Stimulated activated CD8-positive, alpha-beta memory T cell treated with anti-CD3 and anti-CD28 coated beads, Interleukin-15, amount 100 ng/mL, for 24 hours (primary cell): ENCODE measurements around the gene GPC5.
"Not testable (repeated sequence)": the region's sequence is repeated elsewhere in the genome, so short reads cannot be mapped to it uniquely, and the experiment has no call there.

Experiments
- DNase-seq: peaks from one replicate; pipeline ENCODE4 v3.0.0-alpha.2; 2020; ENCODE audit warnings: low read depth

Gene GPC5

DNA sequence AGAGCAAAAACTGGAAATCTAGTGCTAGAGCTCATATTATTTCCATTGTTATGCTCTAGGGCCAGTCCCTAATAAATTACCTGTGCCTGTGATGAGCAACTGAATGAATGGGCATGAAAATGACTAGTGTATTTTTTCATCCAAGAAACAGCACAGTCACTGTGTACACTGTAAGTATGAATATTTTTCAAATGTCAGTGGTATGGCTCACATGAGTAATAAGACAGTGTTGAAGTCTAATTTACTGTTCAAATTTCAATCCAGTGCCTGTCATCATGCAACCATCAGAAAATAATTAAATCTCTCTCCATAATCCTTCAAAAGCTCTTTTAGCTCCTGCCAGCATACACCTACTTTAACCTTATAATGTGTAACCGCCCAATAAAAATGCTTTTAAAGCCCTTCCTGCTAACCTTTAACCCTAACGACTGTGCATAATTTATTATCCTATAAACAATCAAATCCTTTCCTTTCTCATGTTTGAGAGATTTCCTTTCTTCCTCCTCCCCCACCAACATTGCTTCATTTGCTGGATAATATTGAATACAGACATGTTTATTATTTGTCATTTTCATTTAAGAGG, 378.3 kb downstream of the GPC5 start:
- no peak for DNase-seq

- no peak for DNase-seq
Observed at GRCh38 chr13:91778123-91778522, 379.7 kb downstream of the GPC5 start.

DNA sequence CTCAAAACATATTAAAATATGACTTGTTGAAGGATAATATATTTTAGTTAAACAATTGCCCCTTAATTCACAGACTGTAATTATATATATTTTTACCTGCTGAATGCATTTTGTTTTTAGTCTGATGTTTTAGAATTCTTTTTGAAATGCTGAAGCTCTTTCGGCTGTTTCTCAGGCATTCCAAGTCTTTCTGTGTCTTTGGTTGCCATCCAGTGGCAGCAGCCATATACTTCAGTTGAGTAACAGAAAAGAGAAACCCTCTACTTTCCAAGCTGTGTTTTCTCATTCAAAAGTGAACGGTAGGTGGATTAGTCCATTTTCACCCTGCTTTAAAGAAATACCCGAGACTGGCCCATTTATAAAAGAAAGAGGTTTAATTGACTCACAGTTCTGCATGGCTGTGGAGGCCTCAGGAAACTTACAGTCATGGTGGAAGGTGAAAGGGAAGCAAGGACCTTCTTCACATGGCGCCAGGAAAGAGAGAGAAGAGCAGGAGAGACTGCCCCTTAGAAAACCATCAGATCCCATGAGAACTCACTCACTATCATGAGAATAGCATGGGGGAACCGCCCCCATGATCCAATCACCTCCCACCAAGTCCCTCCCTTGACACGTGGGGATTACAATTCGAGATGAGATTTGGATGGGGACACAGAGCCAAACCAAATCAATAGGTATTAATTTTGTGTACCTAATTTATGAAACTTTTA, 383.7 kb downstream of the GPC5 start:
- DNase-seq, result not testable (repeated sequence)

- no peak for DNase-seq
Observed at GRCh38 chr13:91785431-91786119, 387.2 kb downstream of the GPC5 start.

- DNase-seq, result no peak
Observed at GRCh38 chr13:91792054-91792453, 393.6 kb downstream of the GPC5 start.

GRCh38 chr13:91797567-91797966, 399.1 kb downstream of the GPC5 start:
- DNase-seq, result no peak

DNA sequence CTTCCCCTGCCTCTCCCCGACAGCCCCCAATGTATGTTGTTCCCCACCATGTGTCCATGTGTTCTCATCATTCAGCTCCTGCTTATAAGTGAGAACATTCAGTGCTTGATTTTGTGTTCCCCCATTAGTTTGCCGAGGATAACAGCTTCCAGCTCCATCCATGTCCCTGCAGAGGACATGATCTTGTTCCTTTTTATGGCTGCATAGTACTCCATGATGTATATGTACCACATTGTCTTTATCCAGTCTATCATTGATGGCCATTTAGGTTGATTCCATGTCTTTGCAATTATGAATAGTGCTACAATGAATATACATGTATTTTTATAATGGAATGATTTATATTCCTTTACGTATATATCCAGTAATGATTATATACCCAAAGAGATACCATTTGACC, 399.9 kb downstream of the GPC5 start:
- DNase-seq, result not testable (repeated sequence)

DNA sequence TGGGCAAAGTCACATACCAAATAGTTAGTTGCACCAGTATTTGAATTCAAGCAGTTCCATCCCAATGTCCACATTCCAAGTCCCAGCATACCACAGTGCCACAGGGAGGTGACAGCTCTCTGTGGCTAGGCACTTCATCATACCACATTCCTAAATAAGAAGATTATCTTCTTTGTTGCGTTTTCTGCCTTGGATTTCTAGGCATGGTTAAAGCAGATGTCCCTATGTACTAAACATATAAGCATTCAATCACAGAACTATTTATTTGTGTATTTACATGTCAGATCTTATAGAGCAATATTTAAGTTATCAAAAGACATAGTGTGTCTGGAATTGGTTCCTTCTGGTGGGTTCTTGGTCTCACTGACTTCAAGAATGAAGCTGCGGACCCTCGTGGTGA, 403.4 kb downstream of the GPC5 start:
- DNase-seq, result not testable (repeated sequence)

DNA sequence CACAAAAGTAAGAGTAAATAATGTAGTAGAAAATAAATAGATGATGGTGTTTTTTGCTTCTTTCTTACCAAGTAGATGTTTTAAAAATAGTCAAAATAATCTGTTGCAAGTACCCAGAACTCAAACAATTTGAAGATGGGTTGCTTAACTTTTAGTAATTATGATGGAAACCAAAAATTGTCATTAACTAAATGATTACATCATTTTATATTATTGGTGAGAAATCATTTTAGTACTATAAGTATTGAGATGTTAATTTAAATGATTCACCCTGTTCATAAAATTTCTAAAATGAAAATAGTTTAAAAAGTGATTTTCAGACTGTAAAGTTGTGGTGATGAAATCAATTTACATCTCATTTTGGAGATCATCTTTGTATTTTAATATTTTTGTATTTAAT, 404.5 kb downstream of the GPC5 start:
- no peak for DNase-seq

DNA sequence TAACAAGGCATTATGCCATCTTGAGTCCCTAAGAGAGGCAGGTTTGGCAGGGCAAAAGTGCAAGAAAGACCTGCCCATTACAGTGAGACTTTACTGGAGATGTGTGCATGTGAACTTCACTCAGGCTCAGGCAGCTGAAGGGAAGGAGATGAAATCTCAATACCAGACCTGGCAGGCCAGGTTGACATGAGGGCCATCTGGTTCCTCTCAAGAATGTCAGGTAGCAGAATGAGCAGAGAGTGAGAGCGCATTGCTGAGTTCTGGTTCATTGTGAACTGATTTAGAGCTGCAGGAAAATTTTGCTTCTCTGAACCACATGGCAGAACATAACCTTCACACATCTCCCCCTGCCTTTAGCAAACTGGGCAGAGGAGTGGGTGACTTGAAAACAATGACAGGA, 406.3 kb downstream of the GPC5 start:
- DNase-seq, result no peak

GRCh38 chr13:91805605-91806004, 407.2 kb downstream of the GPC5 start:
- no peak for DNase-seq

DNA sequence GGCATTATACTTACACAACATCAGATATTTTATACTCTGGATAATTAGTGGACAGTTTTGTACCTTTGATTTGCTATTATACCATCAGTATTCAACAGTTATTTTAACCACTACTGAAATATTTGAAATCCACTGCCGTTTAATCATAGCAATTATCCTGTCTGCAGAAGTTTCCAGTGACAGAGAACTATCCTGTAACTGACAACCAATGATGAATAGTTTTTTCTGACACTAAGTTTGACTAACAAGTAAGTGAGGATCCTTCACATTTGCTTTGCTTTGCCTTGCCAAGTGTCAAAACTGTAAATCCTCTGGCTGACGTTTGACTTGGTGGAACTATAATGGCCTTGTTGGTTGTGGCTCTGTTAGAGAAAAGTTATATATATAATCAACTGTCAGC, 410.7 kb downstream of the GPC5 start:
- no peak for DNase-seq

GRCh38 chr13:91813253-91813652, 414.8 kb downstream of the GPC5 start:
- no peak for DNase-seq

GRCh38 chr13:91816263-91816807, 417.9 kb downstream of the GPC5 start:
- DNase-seq, result no peak

DNA sequence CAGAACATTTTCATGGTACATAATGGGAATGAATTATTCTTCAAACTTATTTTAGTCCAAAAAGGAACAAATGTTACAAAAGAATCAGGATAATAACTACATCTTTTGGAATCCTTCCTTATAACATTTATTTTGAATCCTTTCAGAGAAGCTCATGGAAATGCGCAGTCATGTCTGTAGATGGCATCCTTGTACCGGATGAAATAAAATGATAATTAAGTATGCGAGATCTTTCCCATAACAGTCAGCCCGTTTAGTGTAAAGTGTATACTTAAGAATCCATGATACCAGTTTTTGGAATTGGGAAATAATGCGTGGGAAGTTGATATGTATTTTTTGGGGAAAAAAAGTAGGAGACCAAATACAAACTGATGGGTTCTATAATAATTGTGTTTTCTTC, 418.8 kb downstream of the GPC5 start:
- DNase-seq, result no peak

GRCh38 chr13:91824416-91824815, 426.0 kb downstream of the GPC5 start:
- DNase-seq, result no peak

GRCh38 chr13:91825516-91825915, 427.1 kb downstream of the GPC5 start:
- DNase-seq, result no peak

- DNase-seq, result no peak
Observed at GRCh38 chr13:91836553-91836952, 438.1 kb downstream of the GPC5 start.

GRCh38 chr13:91845612-91846011, 447.2 kb downstream of the GPC5 start:
- DNase-seq, result no peak

GRCh38 chr13:91863699-91864098, 465.3 kb downstream of the GPC5 start:
- DNase-seq, result no peak

GRCh38 chr13:91868351-91868750, 469.9 kb downstream of the GPC5 start:
- no peak for DNase-seq

DNA sequence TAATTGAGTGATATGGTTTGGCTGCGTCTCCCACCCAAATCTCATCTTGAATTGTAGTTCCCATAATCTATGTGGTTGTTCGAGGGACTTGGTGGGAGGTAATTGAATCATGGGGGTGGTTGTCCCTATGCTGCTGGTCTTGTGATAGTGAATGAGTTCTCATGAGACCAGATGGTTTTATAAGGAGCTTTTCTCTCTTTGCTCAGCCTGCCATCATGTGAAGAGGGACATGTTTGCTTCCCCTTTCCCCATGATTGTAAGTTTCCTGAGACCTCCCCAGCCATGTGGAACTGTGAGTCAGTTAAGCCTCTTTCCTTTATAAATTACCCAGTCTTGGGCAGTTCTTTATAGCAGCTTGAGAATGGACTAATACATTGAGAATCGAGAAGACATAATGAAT, 480.1 kb downstream of the GPC5 start:
- no peak for DNase-seq

DNA sequence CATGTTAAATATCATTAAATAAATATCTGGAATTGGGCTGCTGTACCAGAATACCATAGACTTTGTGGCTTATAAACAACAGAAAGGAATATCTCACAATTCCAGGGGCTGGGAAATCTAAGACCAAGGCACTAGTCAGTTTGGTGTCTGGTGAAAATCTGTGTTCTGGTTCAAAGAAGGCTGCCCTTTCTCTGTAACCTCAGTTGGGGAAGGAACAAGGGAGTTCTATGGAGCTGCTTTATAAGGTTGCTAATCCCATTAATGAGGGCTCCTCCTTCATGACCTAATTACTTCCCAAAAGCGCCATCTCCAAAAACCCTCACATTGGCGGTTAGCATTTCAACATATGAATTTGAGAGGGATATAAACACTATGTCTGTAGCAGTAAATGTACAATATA, 480.9 kb downstream of the GPC5 start:
- no peak for DNase-seq
